GM12892 (cell line): ENCODE measurements around the gene FAM81A.

Source experiments
- POLR2A ChIP-seq: IDR thresholded peaks from 2 replicates; pipeline ENCODE4 v1.6.1; 2011; ENCODE audit warnings: low read depth, low read length, control low read depth
- POLR2AphosphoS5 ChIP-seq: IDR thresholded peaks from 2 replicates; pipeline ENCODE4 v1.6.1; 2011; ENCODE audit warnings: low read depth, low read length, control low read depth
- TAF1 ChIP-seq: IDR thresholded peaks from 2 replicates; pipeline ENCODE4 v1.6.1; 2011; ENCODE audit warnings: low read depth, mild to moderate bottlenecking, control low read depth, low read length, borderline replicate concordance

DNA sequence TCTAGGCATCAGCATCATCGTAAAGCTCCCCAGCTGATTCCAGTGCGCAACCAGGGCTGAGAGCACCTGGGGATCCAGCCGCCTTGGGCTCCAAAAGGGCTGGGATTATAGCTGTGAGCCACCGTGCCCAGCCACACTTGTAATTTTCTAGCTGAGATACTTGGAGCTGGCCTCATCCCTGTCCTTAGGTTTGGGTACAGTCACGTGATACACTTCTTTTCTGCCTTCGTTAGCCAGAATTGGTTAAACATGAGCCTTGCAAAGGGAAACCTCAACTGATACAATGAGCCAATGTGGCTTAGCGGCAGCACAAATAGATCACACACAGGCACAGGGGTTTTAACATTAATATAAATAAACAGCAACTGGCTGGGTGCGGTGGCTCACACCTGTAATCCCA is 103.8 kb downstream of the FAM81A start:
- TF ChIP-seq POLR2A (no peak), TAF1 (no peak), POLR2AphosphoS5 (no peak)
